HCT116 (cell line): ENCODE measurements around the gene NF1. TPM values are rescaled to one million over a fixed set of nuclear protein-coding genes. Genes with fewer than 3 reads are reported as not detected.

Source experiments
- ATAC-seq: fragments of 200-7000 bp; cut with Tn5 transposase; 2 replicates; pipeline ENCODE4 v1.9.1; 2020; ENCODE audit warnings: mild to moderate bottlenecking, moderate library complexity
- BruUV-seq: library from RNA; stranded (reverse); fragments of 400-500 nt; replicated peaks from 2 replicates; lab custom pipeline; 2021; lab: Mats Ljungman, UMichigan
- CTCF ChIA-PET: fragments of 300-600 bp; sonication (Branson Sonifier 250); formaldehyde crosslinking; loops from one replicate; lab custom pipeline; 2021; ENCODE audit warnings: antibody characterized with exemption; lab: Charles Lee
- POLR2A ChIA-PET: fragments of 300-600, 350-600 bp; sonication (Branson Sonifier 250); formaldehyde crosslinking; loops from one replicate; lab custom pipeline; 2021; ENCODE audit warnings: antibody characterized with exemption; lab: Charles Lee
- RAD21 ChIA-PET, 2 experiments: fragments of 300-600 bp; sonication (Branson Sonifier 250); formaldehyde crosslinking; loops; one replicate each; lab custom pipeline; 2023; ENCODE audit warnings: low total read pairs in 2 of 2; ENCODE audit not compliant: uncharacterized antibody in 2 of 2, unreplicated experiment in 2 of 2, low non-redundant PET in 1 of 2; lab: Charles Lee
- DNase-seq: peaks from one replicate; pipeline ENCODE4 v3.0.0-alpha.2; 2010; ENCODE audit warnings: low read depth, low spot score
- H2AFZ ChIP-seq: fragments of 200-600 bp; shearing (Covaris generic), sonication (generic); 2 replicates; pipeline ENCODE4 v1.6.1; 2017; ENCODE audit warnings: low read depth, mixed run types, mixed read lengths, antibody characterized with exemption, low read length; ENCODE audit not compliant: poor library complexity, severe bottlenecking
- H3K27ac ChIP-seq: 2 replicates; pipeline ENCODE4 v1.5.1; 2012; ENCODE audit warnings: low read depth, low read length
- H3K27me3 ChIP-seq: fragments of 200-600 bp; sonication (generic); 2 replicates; pipeline ENCODE4 v1.6.1; 2016; ENCODE audit warnings: mixed run types, low read length, mixed read lengths; ENCODE audit not compliant: insufficient read depth
- H3K36me3 ChIP-seq, 2 experiments: fragments of 200-500 bp in 1 of 2; fragments of 200-600 bp in 1 of 2; sonication (Bioruptor generic) in 1 of 2; sonication (generic) in 1 of 2; 2 replicates each; pipeline versions ENCODE4 v1.5.1 to v1.6.1; 2014 to 2016; ENCODE audit warnings: low read length in 2 of 2, inconsistent platforms in 1 of 2, mixed read lengths in 1 of 2, mixed run types in 1 of 2; ENCODE audit not compliant: insufficient read depth in 2 of 2, control insufficient read depth in 1 of 2
- H3K4me1 ChIP-seq, 2 experiments: fragments of 200-600 bp in 1 of 2; sonication (generic) in 1 of 2; 2 replicates each; pipeline versions ENCODE4 v1.5.1 to v1.6.1; 2012 to 2017; ENCODE audit warnings: low read length in 2 of 2, inconsistent platforms in 1 of 2, mild to moderate bottlenecking in 1 of 2, mixed read lengths in 1 of 2, mixed run types in 1 of 2, moderate library complexity in 1 of 2; ENCODE audit not compliant: insufficient read depth in 2 of 2, control insufficient read depth in 1 of 2
- H3K4me2 ChIP-seq: fragments of 200-600 bp; sonication (generic); 2 replicates; pipeline ENCODE4 v1.6.1; 2017; ENCODE audit warnings: mixed run types, low read length, mixed read lengths
- H3K4me3 ChIP-seq, 2 experiments: fragments of 200-600 bp in 1 of 2; sonication (generic) in 1 of 2; replicated peaks in 1 of 2; 2 replicates each; pipeline ENCODE4 v1.5.1; 2011 to 2016; ENCODE audit warnings: low read length in 2 of 2, control low read depth in 1 of 2, low read depth in 1 of 2, mild to moderate bottlenecking in 1 of 2, mixed read lengths in 1 of 2, mixed run types in 1 of 2
- H3K79me2 ChIP-seq: fragments of 200-600 bp; sonication (generic); 2 replicates; pipeline ENCODE4 v1.6.1; 2017; ENCODE audit warnings: mild to moderate bottlenecking, mixed run types, low read length, moderate library complexity, mixed read lengths; ENCODE audit not compliant: insufficient read depth
- H3K9ac ChIP-seq: fragments of 200-600 bp; sonication (generic); 2 replicates; pipeline ENCODE4 v1.6.1; 2016; ENCODE audit warnings: low read length, mixed read lengths
- H3K9me2 ChIP-seq: fragments of 200-600 bp; sonication (generic), shearing (Covaris generic); 2 replicates; pipeline ENCODE4 v1.6.1; 2017; ENCODE audit warnings: mixed run types, mild to moderate bottlenecking, moderate library complexity; ENCODE audit not compliant: insufficient read depth
- H3K9me3 ChIP-seq, 2 experiments: fragments of 200-500 bp in 1 of 2; fragments of 200-600 bp in 1 of 2; sonication (Bioruptor generic) in 1 of 2; sonication (generic) in 1 of 2; 2 replicates each; pipeline ENCODE4 v1.6.1; 2014 to 2017; ENCODE audit warnings: low read length in 2 of 2, mixed read lengths in 2 of 2, inconsistent platforms in 1 of 2, low read depth in 1 of 2, mild to moderate bottlenecking in 1 of 2, mixed run types in 1 of 2, moderate library complexity in 1 of 2; ENCODE audit not compliant: control insufficient read depth in 1 of 2, insufficient read depth in 1 of 2
- H4K20me1 ChIP-seq: fragments of 200-600 bp; sonication (generic), shearing (Covaris generic); 2 replicates; pipeline ENCODE4 v1.6.1; 2017; ENCODE audit warnings: mixed run types, mild to moderate bottlenecking, moderate library complexity; ENCODE audit not compliant: insufficient read depth
- CBX3 ChIP-seq: IDR thresholded peaks from 2 replicates; pipeline ENCODE4 v1.6.1; 2012; ENCODE audit warnings: low read depth
- ELF1 ChIP-seq: IDR thresholded peaks from 2 replicates; pipeline ENCODE4 v1.6.1; 2012; ENCODE audit warnings: low read depth, borderline replicate concordance
- EZH2phosphoT487 ChIP-seq: fragments of 200-600 bp; IDR thresholded peaks from 2 replicates; pipeline ENCODE4 v1.6.1; 2018; ENCODE audit warnings: antibody characterized with exemption, borderline replicate concordance
- JUND ChIP-seq: IDR thresholded peaks from 2 replicates; pipeline ENCODE4 v1.6.1; 2012
- POLR2A ChIP-seq: IDR thresholded peaks from 2 replicates; pipeline ENCODE4 v1.7.0; 2011; ENCODE audit warnings: borderline replicate concordance; ENCODE audit not compliant: insufficient read depth, insufficient read length; ENCODE audit errors: extremely low read depth
- POLR2AphosphoS5 ChIP-seq: IDR thresholded peaks from 2 replicates; pipeline ENCODE4 v1.6.1; 2011; ENCODE audit warnings: mild to moderate bottlenecking, low read depth, low read length, moderate library complexity
- RAD21 ChIP-seq: IDR thresholded peaks from 2 replicates; pipeline ENCODE4 v1.6.1; 2012; ENCODE audit warnings: low read depth, mild to moderate bottlenecking
- SP1 ChIP-seq: IDR thresholded peaks from 2 replicates; pipeline ENCODE4 v1.6.1; 2012; ENCODE audit warnings: low read depth
- SRF ChIP-seq: IDR thresholded peaks from 2 replicates; pipeline ENCODE4 v1.6.1; 2012; ENCODE audit warnings: low read depth
- TCF7L2 ChIP-seq: IDR thresholded peaks from 2 replicates; pipeline ENCODE4 v1.7.0; 2011; ENCODE audit warnings: borderline replicate concordance, inconsistent platforms; ENCODE audit not compliant: insufficient read depth, insufficient read length; ENCODE audit errors: extremely low read depth
- YY1 ChIP-seq: IDR thresholded peaks from 2 replicates; pipeline ENCODE4 v1.6.1; 2011; ENCODE audit warnings: low read length, low read depth, moderate library complexity, mild to moderate bottlenecking; ENCODE audit not compliant: insufficient replicate concordance; ENCODE audit errors: extremely low read depth
- ZFX ChIP-seq: fragments of 450-650 bp; IDR thresholded peaks from 2 replicates; pipeline ENCODE4 v1.6.1; 2017
- intact Hi-C: fragments of 100-400 bp; cut with micrococcal nuclease; formaldehyde crosslinking; loops from 2 replicates; pipeline ENCODE4 v1.10.0; 2022
- total RNA-seq: library from RNA; stranded (reverse); gene quantifications from one replicate; pipeline ENCODE4 v1.2.1, GENCODE V29; 2021; ENCODE audit not compliant: unreplicated experiment
- TF ChIP-seq, protein P1 (sequence below): IDR thresholded peaks from 2 replicates; pipeline ENCODE4 v1.6.1; 2012
- TF ChIP-seq, protein P2 (sequence below): IDR thresholded peaks from 2 replicates; pipeline ENCODE4 v1.6.1; 2011; ENCODE audit warnings: mild to moderate bottlenecking, low read length, moderate library complexity; ENCODE audit not compliant: insufficient replicate concordance; ENCODE audit errors: extremely low read depth
- TF ChIP-seq, protein P3 (sequence below): IDR thresholded peaks from 2 replicates; pipeline ENCODE4 v1.6.1; 2012; ENCODE audit warnings: low read depth
- TF ChIP-seq, protein P4 (sequence below): IDR thresholded peaks from 2 replicates; pipeline ENCODE4 v1.6.1; 2012

Gene NF1
- total RNA-seq, 1 experiment from 2014 or later, result 20.8 TPM

- no peaks in the 10 kb centered on the region for H4K20me1 ChIP-seq
- no peak overlapping the region for H2AFZ ChIP-seq
- no peak overlapping the region for H3K4me3 ChIP-seq
- intact Hi-C loops, result no loop called here
- H3K36me3 ChIP-seq, result peaks cover 0 to 7% of the 10 kb centered on the region in 2 experiments; a peak in 1 of 4 replicates
- no peaks in the 10 kb centered on the region for H3K79me2 ChIP-seq
- no peaks in the 10 kb centered on the region for H3K4me1 ChIP-seq
- H3K9me2 ChIP-seq, result no peaks in the 10 kb centered on the region
- CTCF ChIA-PET, result no interaction called here
- no TSS peak for BruUV-seq
- no peak overlapping the region for H3K4me2 ChIP-seq
- H3K9me3 ChIP-seq, result no peaks in the 10 kb centered on the region
- POLR2A ChIA-PET, result no interaction called here
- RAD21 ChIA-PET, result no interaction called here
- ATAC-seq (no peak), DNase-seq (no peak)
- H3K9ac ChIP-seq, result no peak overlapping the region
- no peaks in the 10 kb centered on the region for H3K27me3 ChIP-seq
- H3K27ac ChIP-seq, result no peak overlapping the region
- TF ChIP-seq, protein P1, sequence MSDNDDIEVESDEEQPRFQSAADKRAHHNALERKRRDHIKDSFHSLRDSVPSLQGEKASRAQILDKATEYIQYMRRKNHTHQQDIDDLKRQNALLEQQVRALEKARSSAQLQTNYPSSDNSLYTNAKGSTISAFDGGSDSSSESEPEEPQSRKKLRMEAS, result no peak
- no peak for TF ChIP-seq ZFX
Measured at GRCh38 chr17:31226373-31226772, 131.6 kb downstream of the NF1 start.

DNA sequence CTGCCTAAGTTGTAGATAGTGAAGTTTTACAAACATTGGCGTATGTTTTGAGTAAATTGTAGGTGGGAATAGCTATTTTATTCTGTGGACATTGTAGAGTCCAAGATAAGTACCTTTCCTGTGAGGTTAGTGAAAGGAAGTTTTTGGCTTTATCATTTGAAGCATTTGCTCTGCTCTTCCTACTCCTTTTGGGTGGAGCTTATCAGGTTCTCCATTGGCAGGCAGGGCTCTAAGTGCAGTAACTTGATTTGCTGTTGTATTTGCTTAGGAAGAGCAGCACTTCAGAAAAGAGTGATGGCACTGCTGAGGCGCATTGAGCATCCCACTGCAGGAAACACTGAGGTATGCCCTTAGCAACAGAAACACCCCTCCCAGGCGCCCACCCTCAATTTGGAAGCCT is 132.2 kb downstream of the NF1 start:
- H3K4me2 ChIP-seq, result no peak overlapping the region
- peaks cover 4 to 7% of the 10 kb centered on the region in 2 experiments; a peak in 1 of 4 replicates for H3K36me3 ChIP-seq
- H3K79me2 ChIP-seq, result no peaks in the 10 kb centered on the region
- no peak overlapping the region for H2AFZ ChIP-seq
- no peak overlapping the region for H3K27ac ChIP-seq
- H3K27me3 ChIP-seq, result no peaks in the 10 kb centered on the region
- ChIA-PET RAD21 (no interaction called here), POLR2A (no interaction called here), CTCF (no interaction called here)
- no peak overlapping the region for H3K4me3 ChIP-seq
- no peaks in the 10 kb centered on the region for H3K9me3 ChIP-seq
- no TSS peak for BruUV-seq
- H4K20me1 ChIP-seq, result no peaks in the 10 kb centered on the region
- intact Hi-C loops, result no loop called here
- no peaks in the 10 kb centered on the region for H3K4me1 ChIP-seq
- DNase-seq (no peak), ATAC-seq (no peak)
- no peaks in the 10 kb centered on the region for H3K9me2 ChIP-seq
- H3K9ac ChIP-seq, result no peak overlapping the region
- TF ChIP-seq ELF1 (no peak), SRF (no peak), YY1 (no peak), RAD21 (no peak), JUND (no peak), ZFX (no peak), CBX3 (no peak), EZH2phosphoT487 (no peak), POLR2AphosphoS5 (no peak), SP1 (no peak), TCF7L2 (no peak), POLR2A (no peak)
- TF ChIP-seq, protein P2, sequence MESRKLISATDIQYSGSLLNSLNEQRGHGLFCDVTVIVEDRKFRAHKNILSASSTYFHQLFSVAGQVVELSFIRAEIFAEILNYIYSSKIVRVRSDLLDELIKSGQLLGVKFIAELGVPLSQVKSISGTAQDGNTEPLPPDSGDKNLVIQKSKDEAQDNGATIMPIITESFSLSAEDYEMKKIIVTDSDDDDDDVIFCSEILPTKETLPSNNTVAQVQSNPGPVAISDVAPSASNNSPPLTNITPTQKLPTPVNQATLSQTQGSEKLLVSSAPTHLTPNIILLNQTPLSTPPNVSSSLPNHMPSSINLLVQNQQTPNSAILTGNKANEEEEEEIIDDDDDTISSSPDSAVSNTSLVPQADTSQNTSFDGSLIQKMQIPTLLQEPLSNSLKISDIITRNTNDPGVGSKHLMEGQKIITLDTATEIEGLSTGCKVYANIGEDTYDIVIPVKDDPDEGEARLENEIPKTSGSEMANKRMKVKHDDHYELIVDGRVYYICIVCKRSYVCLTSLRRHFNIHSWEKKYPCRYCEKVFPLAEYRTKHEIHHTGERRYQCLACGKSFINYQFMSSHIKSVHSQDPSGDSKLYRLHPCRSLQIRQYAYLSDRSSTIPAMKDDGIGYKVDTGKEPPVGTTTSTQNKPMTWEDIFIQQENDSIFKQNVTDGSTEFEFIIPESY, result no peak
- TF ChIP-seq, protein P3, sequence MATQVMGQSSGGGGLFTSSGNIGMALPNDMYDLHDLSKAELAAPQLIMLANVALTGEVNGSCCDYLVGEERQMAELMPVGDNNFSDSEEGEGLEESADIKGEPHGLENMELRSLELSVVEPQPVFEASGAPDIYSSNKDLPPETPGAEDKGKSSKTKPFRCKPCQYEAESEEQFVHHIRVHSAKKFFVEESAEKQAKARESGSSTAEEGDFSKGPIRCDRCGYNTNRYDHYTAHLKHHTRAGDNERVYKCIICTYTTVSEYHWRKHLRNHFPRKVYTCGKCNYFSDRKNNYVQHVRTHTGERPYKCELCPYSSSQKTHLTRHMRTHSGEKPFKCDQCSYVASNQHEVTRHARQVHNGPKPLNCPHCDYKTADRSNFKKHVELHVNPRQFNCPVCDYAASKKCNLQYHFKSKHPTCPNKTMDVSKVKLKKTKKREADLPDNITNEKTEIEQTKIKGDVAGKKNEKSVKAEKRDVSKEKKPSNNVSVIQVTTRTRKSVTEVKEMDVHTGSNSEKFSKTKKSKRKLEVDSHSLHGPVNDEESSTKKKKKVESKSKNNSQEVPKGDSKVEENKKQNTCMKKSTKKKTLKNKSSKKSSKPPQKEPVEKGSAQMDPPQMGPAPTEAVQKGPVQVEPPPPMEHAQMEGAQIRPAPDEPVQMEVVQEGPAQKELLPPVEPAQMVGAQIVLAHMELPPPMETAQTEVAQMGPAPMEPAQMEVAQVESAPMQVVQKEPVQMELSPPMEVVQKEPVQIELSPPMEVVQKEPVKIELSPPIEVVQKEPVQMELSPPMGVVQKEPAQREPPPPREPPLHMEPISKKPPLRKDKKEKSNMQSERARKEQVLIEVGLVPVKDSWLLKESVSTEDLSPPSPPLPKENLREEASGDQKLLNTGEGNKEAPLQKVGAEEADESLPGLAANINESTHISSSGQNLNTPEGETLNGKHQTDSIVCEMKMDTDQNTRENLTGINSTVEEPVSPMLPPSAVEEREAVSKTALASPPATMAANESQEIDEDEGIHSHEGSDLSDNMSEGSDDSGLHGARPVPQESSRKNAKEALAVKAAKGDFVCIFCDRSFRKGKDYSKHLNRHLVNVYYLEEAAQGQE, result no peak
- TF ChIP-seq, protein P4, sequence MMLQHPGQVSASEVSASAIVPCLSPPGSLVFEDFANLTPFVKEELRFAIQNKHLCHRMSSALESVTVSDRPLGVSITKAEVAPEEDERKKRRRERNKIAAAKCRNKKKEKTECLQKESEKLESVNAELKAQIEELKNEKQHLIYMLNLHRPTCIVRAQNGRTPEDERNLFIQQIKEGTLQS, result no peak
